A673 (cell line): ENCODE data around the gene GRAMD1B. TPM values are rescaled to one million over a fixed set of nuclear protein-coding genes. Genes with fewer than 3 reads are reported as not detected.

Experiments
- BruUV-seq: library from RNA; stranded (reverse); fragments of 400-500 nt; replicated peaks from 2 replicates; lab custom pipeline; 2021; lab: Mats Ljungman, UMichigan
- CTCF ChIA-PET: fragments of 300-600 bp; sonication (Branson Sonifier 250); formaldehyde crosslinking; loops from one replicate; lab custom pipeline; 2022; ENCODE audit warnings: antibody characterized with exemption; lab: Charles Lee
- POLR2A ChIA-PET: fragments of 300-600 bp; sonication (Branson Sonifier 250); formaldehyde crosslinking; loops from one replicate; lab custom pipeline; 2022; ENCODE audit warnings: antibody characterized with exemption; ENCODE audit not compliant: low non-redundant PET; lab: Charles Lee
- DNase-seq: peaks from one replicate; pipeline ENCODE4 v3.0.0-alpha.2; 2015; ENCODE audit warnings: low spot score
- H3K27ac ChIP-seq: fragments of 200-600 bp; sonication (generic); 2 replicates; pipeline ENCODE4 v1.5.1; 2016; ENCODE audit warnings: mixed run types, low read depth, mild to moderate bottlenecking, mixed read lengths, antibody characterized with exemption, low read length; ENCODE audit not compliant: poor library complexity, severe bottlenecking
- H3K27me3 ChIP-seq: fragments of 200-600 bp; sonication (generic); replicated peaks from 2 replicates; pipeline ENCODE4 v1.6.1; 2017; ENCODE audit warnings: mixed run types, low read depth, mild to moderate bottlenecking, mixed read lengths, antibody characterized with exemption, low read length; ENCODE audit not compliant: insufficient read depth, poor library complexity
- H3K36me3 ChIP-seq: fragments of 200-600 bp; sonication (generic); 2 replicates; pipeline ENCODE4 v1.6.1; 2016; ENCODE audit warnings: mixed run types, mild to moderate bottlenecking, mixed read lengths, antibody characterized with exemption, low read length; ENCODE audit not compliant: insufficient read depth, poor library complexity, severe bottlenecking
- H3K4me1 ChIP-seq: fragments of 200-600 bp; sonication (generic); 2 replicates; pipeline ENCODE4 v1.6.1; 2017; ENCODE audit warnings: mixed run types, mild to moderate bottlenecking, mixed read lengths, antibody characterized with exemption, low read length; ENCODE audit not compliant: insufficient read depth, poor library complexity, severe bottlenecking
- H3K4me3 ChIP-seq: fragments of 200-600 bp; sonication (generic); 2 replicates; pipeline ENCODE4 v1.5.1; 2016; ENCODE audit warnings: low read depth, mixed run types, mild to moderate bottlenecking, mixed read lengths, low read length; ENCODE audit not compliant: poor library complexity, severe bottlenecking
- H3K9me3 ChIP-seq: fragments of 200-600 bp; sonication (generic); 2 replicates; pipeline ENCODE4 v1.6.1; 2016; ENCODE audit warnings: mixed run types, low read depth, mild to moderate bottlenecking, mixed read lengths, antibody characterized with exemption, low read length; ENCODE audit not compliant: poor library complexity, severe bottlenecking
- EZH2 ChIP-seq: fragments of 200-600 bp; sonication (generic); IDR thresholded peaks from 2 replicates; pipeline ENCODE4 v1.6.1; 2017; ENCODE audit warnings: borderline replicate concordance, low read depth, mild to moderate bottlenecking, mixed read lengths, antibody characterized with exemption, low read length; ENCODE audit not compliant: poor library complexity, severe bottlenecking
- intact Hi-C: fragments of 100-400 bp; cut with micrococcal nuclease; formaldehyde crosslinking; loops from one replicate; pipeline ENCODE4 v1.10.0; 2022; ENCODE audit not compliant: unreplicated experiment
- total RNA-seq: library from RNA; stranded (reverse); gene quantifications from 2 replicates; pipeline ENCODE4 v1.2.3, GENCODE V29; 2021
- TF ChIP-seq, protein P1 (sequence below): fragments of 300-800, 200-600 bp; sonication (generic); conservative IDR thresholded peaks from 2 replicates; pipeline ENCODE4 v1.5.1; 2017; ENCODE audit warnings: low read depth, mild to moderate bottlenecking, antibody characterized with exemption, low read length, moderate library complexity, mixed read lengths

The GRAMD1B gene
- total RNA-seq, 1 experiment from 2014 or later, result 13.0 TPM

DNA sequence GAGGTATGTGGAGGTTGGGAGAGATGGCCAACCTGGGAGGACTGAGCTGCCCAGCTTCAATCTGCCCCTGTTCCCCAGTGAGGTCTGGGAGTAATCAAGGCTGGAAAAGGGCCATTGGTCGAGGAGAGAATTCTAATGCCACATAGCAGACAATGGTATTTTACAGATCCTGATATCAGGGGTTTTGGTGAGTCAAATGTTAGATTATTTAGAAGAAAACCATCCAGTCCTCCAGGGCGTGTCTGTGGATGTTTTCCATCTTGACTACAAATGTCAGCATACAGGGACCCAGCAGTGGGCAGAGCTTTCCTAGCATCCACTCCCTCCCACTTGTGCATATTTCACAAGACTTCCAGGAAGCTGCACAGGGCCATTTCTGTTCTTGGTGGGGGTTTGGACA is 116.4 kb downstream of the GRAMD1B start:
- Histone ChIP-seq H3K9me3 (no peaks in the 10 kb centered on the region), H3K4me3 (no peak overlapping the region), H3K27ac (no peak overlapping the region), H3K36me3 (no peaks in the 10 kb centered on the region), H3K27me3 (no peaks in the 10 kb centered on the region), H3K4me1 (peaks cover 6% of the 10 kb centered on the region)
- DNase-seq, result no peak
- CTCF ChIA-PET, result no interaction called here
- TF ChIP-seq, protein P1, sequence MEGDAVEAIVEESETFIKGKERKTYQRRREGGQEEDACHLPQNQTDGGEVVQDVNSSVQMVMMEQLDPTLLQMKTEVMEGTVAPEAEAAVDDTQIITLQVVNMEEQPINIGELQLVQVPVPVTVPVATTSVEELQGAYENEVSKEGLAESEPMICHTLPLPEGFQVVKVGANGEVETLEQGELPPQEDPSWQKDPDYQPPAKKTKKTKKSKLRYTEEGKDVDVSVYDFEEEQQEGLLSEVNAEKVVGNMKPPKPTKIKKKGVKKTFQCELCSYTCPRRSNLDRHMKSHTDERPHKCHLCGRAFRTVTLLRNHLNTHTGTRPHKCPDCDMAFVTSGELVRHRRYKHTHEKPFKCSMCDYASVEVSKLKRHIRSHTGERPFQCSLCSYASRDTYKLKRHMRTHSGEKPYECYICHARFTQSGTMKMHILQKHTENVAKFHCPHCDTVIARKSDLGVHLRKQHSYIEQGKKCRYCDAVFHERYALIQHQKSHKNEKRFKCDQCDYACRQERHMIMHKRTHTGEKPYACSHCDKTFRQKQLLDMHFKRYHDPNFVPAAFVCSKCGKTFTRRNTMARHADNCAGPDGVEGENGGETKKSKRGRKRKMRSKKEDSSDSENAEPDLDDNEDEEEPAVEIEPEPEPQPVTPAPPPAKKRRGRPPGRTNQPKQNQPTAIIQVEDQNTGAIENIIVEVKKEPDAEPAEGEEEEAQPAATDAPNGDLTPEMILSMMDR, result no peak
- no peak for TF ChIP-seq EZH2
- POLR2A ChIA-PET, result no interaction called here
- intact Hi-C loops, result no loop called here
- BruUV-seq, result no TSS peak

GRCh38 chr11:123547180-123547579 is 117.1 kb downstream of the GRAMD1B start:
- Histone ChIP-seq H3K27me3 (no peaks in the 10 kb centered on the region), H3K36me3 (no peaks in the 10 kb centered on the region), H3K27ac (no peak overlapping the region), H3K4me3 (no peak overlapping the region), H3K9me3 (no peaks in the 10 kb centered on the region), H3K4me1 (peaks cover 6% of the 10 kb centered on the region)
- no peak for DNase-seq
- intact Hi-C loops, result no loop called here
- no TSS peak for BruUV-seq
- POLR2A ChIA-PET, result no interaction called here
- CTCF ChIA-PET, result no interaction called here
- TF ChIP-seq, protein P1, result no peak
- no peak for TF ChIP-seq EZH2

GRCh38 chr11:123548774-123549173 is 118.7 kb downstream of the GRAMD1B start:
- H3K27ac ChIP-seq, result no peak overlapping the region
- TF ChIP-seq, protein P1, result no peak
- TF ChIP-seq EZH2, result no peak
- peaks cover 4% of the 10 kb centered on the region for H3K4me1 ChIP-seq
- no peaks in the 10 kb centered on the region for H3K9me3 ChIP-seq
- no peak overlapping the region for H3K4me3 ChIP-seq
- ChIA-PET CTCF (no interaction called here), POLR2A (no interaction called here)
- no peaks in the 10 kb centered on the region for H3K27me3 ChIP-seq
- H3K36me3 ChIP-seq, result no peaks in the 10 kb centered on the region
- intact Hi-C loops, result no loop called here
- no peak for DNase-seq
- no TSS peak for BruUV-seq
